Neural crest cell (in vitro differentiated cells): ENCODE results near the gene SKIC2. TPM values are rescaled to one million over a fixed set of nuclear protein-coding genes. Genes with fewer than 3 reads are reported as not detected.
A peak's percentile ranks its signal among the peaks of the same experiment; 100 is the strongest.
"Not testable (repeated sequence)": the region's sequence is repeated elsewhere in the genome, so short reads cannot be mapped to it uniquely, and the experiment has no call there.

Experiments
- DNase-seq: peaks from one replicate; pipeline ENCODE4 v3.0.0; 2021; ENCODE audit warnings: low read depth, mixed read lengths, low spot score
- H3K27ac Mint-ChIP-seq: one replicate; pipeline ENCODE4 v1.8.0; 2021; ENCODE audit warnings: mild to moderate bottlenecking, mixed read lengths; ENCODE audit not compliant: unreplicated experiment
- H3K27me3 Mint-ChIP-seq: 2 replicates; pipeline ENCODE4 v1.8.0; 2021; ENCODE audit warnings: low read depth, mild to moderate bottlenecking, mixed read lengths
- H3K36me3 Mint-ChIP-seq: 2 replicates; pipeline ENCODE4 v1.8.0; 2021; ENCODE audit warnings: low read depth, mild to moderate bottlenecking, mixed read lengths
- H3K4me1 Mint-ChIP-seq: 2 replicates; pipeline ENCODE4 v1.8.0; 2021; ENCODE audit warnings: mixed read lengths
- H3K4me3 Mint-ChIP-seq: one replicate; pipeline ENCODE4 v1.8.0; 2021; ENCODE audit warnings: mild to moderate bottlenecking, mixed read lengths
- H3K9me3 Mint-ChIP-seq: 2 replicates; pipeline ENCODE4 v1.8.0; 2021; ENCODE audit warnings: mixed read lengths
- CTCF ChIP-seq: fragments of 200-600 bp; sonication (generic); conservative IDR thresholded peaks from 2 replicates; pipeline ENCODE4 v1.5.0; 2021; ENCODE audit warnings: antibody characterized with exemption, mild to moderate bottlenecking
- total RNA-seq: library from RNA; stranded (reverse); gene quantifications from 2 replicates; pipeline ENCODE4 v1.2.1, GENCODE V29; 2021

Gene SKIC2
- total RNA-seq, 1 donor from 2014 or later = 88.7 TPM

DNA sequence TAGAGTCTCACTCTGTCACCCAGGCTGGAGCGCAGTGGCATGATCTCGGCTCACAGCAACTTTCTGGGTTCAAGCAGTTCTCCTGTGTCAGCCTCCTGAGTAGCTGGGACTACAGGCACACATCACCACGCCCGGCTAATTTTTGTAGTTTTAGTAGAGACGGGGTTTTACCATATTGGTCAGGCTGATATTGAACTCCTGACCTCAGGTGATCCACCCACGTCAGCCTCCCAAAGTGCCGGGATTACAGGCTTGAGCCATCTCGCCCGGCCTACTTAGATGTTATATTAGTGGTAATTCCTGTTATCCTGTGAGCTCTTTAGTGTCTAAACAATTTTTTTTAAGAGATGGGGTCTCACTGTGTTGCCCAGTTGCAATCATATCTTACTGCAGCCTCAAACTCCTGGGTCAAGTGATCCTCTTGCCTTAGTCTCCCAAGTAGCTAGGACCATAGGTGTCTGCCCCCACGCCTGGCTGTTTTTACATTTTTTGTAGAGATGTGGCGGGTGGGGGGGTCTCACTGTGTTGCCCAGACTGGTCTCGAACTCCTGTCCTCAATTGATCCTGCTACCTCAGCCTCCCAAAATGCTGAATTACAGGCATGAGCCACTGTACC lies 18.9 kb downstream of the SKIC2 start:
- H3K27ac Mint-ChIP-seq = no peak overlapping the region
- H3K36me3 Mint-ChIP-seq = peaks cover 16% of the 10 kb centered on the region
- no peaks in the 10 kb centered on the region for H3K9me3 Mint-ChIP-seq
- H3K4me1 Mint-ChIP-seq = peaks cover 10% of the 10 kb centered on the region
- no peak for TF ChIP-seq CTCF
- H3K27me3 Mint-ChIP-seq = no peaks in the 10 kb centered on the region
- DNase-seq = no peak
- H3K4me3 Mint-ChIP-seq = no peak overlapping the region

- H3K4me1 Mint-ChIP-seq = peaks cover under 1% of the 10 kb centered on the region
- no peak overlapping the region for H3K27ac Mint-ChIP-seq
- H3K4me3 Mint-ChIP-seq = no peak overlapping the region
- no peaks in the 10 kb centered on the region for H3K9me3 Mint-ChIP-seq
- H3K36me3 Mint-ChIP-seq = peaks cover 10% of the 10 kb centered on the region
- H3K27me3 Mint-ChIP-seq = no peaks in the 10 kb centered on the region
- TF ChIP-seq CTCF = no peak
- no peak for DNase-seq
These were observed 19.9 kb downstream of the SKIC2 start for GRCh38 chr6:31978831-31979230.

- Mint-ChIP-seq H3K9me3 (no peaks in the 10 kb centered on the region), H3K4me3 (no peak overlapping the region), H3K36me3 (peaks cover 7% of the 10 kb centered on the region), H3K4me1 (no peaks in the 10 kb centered on the region), H3K27ac (no peak overlapping the region), H3K27me3 (no peaks in the 10 kb centered on the region)
- no peak for TF ChIP-seq CTCF
- no peak for DNase-seq
These were observed 20.4 kb downstream of the SKIC2 start for GRCh38 chr6:31979238-31979898.

DNA sequence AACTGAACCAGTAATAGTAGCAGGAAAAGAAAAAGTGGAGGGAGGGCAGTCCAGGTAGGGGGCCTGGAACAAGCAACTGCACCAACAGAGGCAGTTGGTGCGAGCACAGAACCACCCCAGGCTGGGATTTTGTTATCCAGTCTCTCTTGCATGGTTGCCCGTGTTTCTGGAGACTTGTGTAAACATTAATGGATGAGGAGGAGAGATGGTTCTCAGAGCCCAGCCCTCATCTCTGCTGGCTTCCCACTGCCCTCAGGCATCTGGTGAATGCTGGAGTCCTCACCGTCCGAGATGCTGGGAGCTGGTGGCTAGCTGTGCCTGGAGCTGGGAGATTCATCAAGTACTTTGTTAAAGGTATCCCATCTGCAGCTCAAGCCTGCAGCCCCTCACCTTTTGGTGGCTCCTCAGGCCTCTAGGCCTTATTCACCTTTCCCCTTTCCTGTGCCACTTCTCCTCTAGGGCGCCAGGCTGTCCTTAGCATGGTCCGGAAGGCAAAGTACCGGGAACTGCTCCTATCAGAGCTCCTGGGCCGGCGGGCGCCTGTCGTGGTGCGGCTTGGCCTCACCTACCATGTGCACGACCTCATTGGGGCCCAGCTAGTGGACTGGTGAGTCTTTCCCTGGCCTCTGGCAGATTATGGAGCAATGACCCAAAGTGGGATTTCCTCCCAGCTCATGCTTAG lies 21.4 kb downstream of the SKIC2 start:
- not testable (repeated sequence) for H3K4me3 Mint-ChIP-seq, H3K4me1 Mint-ChIP-seq, H3K36me3 Mint-ChIP-seq, H3K27me3 Mint-ChIP-seq, DNase-seq, H3K9me3 Mint-ChIP-seq
- H3K27ac Mint-ChIP-seq = peak overlapping the region; percentile 78

DNA sequence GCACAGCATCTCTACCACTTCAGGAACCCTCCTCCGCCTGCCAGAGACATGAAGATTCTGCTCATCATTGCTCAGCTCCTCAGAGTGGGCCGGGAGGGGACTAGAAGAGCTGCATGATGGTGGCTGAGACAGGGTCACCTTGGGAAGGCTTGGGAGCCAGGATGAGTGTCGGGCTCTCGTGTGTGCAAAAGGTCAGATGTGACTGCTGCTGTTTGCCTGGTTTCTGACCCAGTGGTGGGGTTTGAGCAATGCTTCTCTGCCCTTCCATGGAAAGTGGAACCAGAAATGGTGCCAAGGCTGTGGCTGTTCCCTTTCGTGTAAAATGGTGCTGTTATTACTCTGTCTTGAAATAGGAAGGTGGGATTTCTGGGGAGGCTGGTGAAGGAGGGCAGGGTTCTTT lies 22.0 kb downstream of the SKIC2 start:
- not testable (repeated sequence) for H3K36me3 Mint-ChIP-seq, H3K27me3 Mint-ChIP-seq, DNase-seq, H3K4me3 Mint-ChIP-seq, H3K9me3 Mint-ChIP-seq, H3K27ac Mint-ChIP-seq, H3K4me1 Mint-ChIP-seq

DNA sequence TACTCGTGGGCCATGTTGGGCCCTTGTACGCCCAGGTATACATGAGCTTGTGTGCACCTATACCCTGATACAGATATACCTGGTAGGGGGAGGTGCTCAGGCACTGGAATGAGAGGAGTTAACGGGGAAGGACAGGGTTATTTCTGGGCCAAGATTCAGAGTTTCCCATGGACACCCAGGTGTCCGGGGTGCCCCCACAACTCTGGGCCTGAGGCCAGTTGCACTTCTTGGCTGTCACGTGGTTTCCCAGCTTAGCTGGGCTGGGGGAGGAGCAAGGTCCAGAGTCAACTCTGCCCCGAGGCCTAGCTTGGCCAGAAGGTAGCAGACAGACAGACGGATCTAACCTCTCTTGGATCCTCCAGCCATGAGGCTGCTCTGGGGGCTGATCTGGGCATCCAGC lies 22.8 kb downstream of the SKIC2 start, which contains the start of gene C4A:
Gene C4A (plus strand): TSS at position 314 of the 400 bp plus-strand sequence. CDS start 51 bp downstream, at position 365.
- not testable (repeated sequence) for H3K27me3 Mint-ChIP-seq, H3K4me1 Mint-ChIP-seq, DNase-seq, H3K9me3 Mint-ChIP-seq, H3K4me3 Mint-ChIP-seq, H3K27ac Mint-ChIP-seq, H3K36me3 Mint-ChIP-seq

DNA sequence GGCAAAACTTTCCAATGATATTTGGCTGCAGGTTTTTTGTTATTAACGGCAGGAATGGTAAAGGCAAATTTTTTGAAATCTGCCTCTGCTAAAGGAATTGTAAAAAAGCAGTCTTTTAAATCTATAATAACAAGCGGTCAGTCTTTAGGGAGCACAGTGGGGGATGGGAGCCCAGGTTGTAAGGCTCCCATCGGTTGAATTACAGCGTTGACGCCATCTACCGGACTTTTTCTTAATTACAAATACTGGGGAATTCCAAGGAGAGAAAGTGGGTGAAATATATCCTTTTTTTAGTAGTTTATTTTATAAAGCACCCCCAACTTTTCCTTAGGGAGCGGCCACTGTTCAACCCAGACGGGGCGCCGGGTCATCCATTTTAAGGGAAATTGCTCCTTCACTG lies 30.4 kb downstream of the SKIC2 start:
- H3K27me3 Mint-ChIP-seq, H3K27ac Mint-ChIP-seq, DNase-seq, H3K36me3 Mint-ChIP-seq, H3K4me1 Mint-ChIP-seq, H3K4me3 Mint-ChIP-seq, H3K9me3 Mint-ChIP-seq: not testable (repeated sequence)

DNA sequence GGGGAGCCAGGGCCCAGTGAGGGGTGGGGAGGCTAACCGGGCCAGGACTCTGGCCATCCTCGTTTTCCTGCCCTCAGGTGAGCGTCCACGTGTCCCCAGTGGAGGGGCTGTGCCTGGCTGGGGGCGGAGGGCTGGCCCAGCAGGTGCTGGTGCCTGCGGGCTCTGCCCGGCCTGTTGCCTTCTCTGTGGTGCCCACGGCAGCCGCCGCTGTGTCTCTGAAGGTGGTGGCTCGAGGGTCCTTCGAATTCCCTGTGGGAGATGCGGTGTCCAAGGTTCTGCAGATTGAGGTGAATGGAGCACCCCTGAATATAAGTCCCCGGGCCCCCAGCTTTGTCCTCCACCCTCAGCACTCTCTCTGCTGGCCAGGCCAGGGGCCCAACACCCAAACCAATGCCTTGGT lies 35.4 kb downstream of the SKIC2 start:
- not testable (repeated sequence) for H3K36me3 Mint-ChIP-seq, H3K4me1 Mint-ChIP-seq, H3K9me3 Mint-ChIP-seq, H3K4me3 Mint-ChIP-seq, H3K27me3 Mint-ChIP-seq, H3K27ac Mint-ChIP-seq, DNase-seq

- DNase-seq, H3K4me3 Mint-ChIP-seq: not testable (repeated sequence)
These were observed 37.4 kb downstream of the SKIC2 start for GRCh38 chr6:31996385-31996784.

DNA sequence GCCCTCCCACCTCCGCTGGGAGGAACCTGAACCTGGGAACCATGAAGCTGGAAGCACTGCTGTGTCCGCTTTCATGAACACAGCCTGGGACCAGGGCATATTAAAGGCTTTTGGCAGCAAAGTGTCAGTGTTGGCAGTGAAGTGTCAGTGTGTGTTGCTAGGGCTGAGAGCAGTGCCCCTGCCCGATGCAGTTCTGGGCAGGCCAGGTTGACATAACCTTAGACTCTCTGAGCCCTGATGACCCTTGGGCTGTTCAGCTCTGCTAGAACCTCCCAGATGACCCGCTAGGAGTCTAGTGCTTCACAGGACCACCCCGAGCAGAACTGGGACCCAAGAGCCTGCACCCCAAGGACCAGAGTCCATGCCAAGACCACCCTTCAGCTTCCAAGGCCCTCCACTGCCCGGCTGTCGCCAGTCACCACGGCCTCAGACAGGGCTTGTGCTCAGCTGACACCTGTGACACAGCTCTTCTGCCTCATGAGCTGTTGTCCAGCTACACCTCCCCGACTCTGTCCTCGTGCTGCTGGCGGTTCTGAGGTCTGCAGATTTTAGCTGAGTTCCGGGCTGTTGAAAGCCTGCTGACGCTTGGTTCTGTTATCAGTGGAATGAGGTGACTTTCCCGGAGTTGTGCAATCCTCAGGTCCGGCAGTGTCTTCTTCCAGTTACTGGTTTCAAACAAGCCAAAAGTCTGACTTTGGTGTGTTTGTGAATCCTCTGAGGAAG lies 43.7 kb downstream of the SKIC2 start:
- H3K4me3 Mint-ChIP-seq, H3K36me3 Mint-ChIP-seq, H3K27ac Mint-ChIP-seq, DNase-seq, H3K27me3 Mint-ChIP-seq, H3K4me1 Mint-ChIP-seq, H3K9me3 Mint-ChIP-seq: not testable (repeated sequence)

More at GRCh38 chr6:31996385-31996784, 37.4 kb downstream of the SKIC2 start:
- H3K36me3 Mint-ChIP-seq, H3K27ac Mint-ChIP-seq, H3K9me3 Mint-ChIP-seq, H3K27me3 Mint-ChIP-seq, H3K4me1 Mint-ChIP-seq: not testable (repeated sequence)
